Calu3 (cell line): ENCODE measurements around the gene DCHS1. TPM values are rescaled to one million over a fixed set of nuclear protein-coding genes. Genes with fewer than 3 reads are reported as not detected.
A peak's percentile ranks its signal among the peaks of the same experiment; 100 is the strongest.

Experiments used
- BruUV-seq: library from RNA; stranded (reverse); fragments of 400-500 nt; replicated peaks from 2 replicates; lab custom pipeline; 2021; lab: Mats Ljungman, UMichigan
- CTCF ChIA-PET: fragments of 300-600 bp; sonication (Branson Sonifier 250); formaldehyde crosslinking; loops from one replicate; lab custom pipeline; 2022; ENCODE audit warnings: antibody characterized with exemption; lab: Charles Lee
- DNase-seq: peaks from one replicate; pipeline ENCODE4 v3.0.0; 2022
- H3K27ac Mint-ChIP-seq: one replicate; pipeline ENCODE4 v1.8.0; 2022; ENCODE audit warnings: mixed read lengths; ENCODE audit not compliant: unreplicated experiment
- H3K27me3 Mint-ChIP-seq: one replicate; pipeline ENCODE4 v1.8.0; 2022; ENCODE audit warnings: mixed read lengths; ENCODE audit not compliant: unreplicated experiment
- H3K36me3 Mint-ChIP-seq: one replicate; pipeline ENCODE4 v1.8.0; 2022; ENCODE audit warnings: mild to moderate bottlenecking, moderate library complexity, mixed read lengths; ENCODE audit not compliant: insufficient read depth, unreplicated experiment
- H3K4me1 Mint-ChIP-seq: one replicate; pipeline ENCODE4 v1.8.0; 2022; ENCODE audit warnings: mild to moderate bottlenecking, low read depth, mixed read lengths; ENCODE audit not compliant: unreplicated experiment
- H3K4me3 Mint-ChIP-seq: one replicate; pipeline ENCODE4 v1.8.0; 2022; ENCODE audit warnings: mild to moderate bottlenecking, low read depth, moderate library complexity, mixed read lengths; ENCODE audit not compliant: unreplicated experiment
- H3K9me3 Mint-ChIP-seq: one replicate; pipeline ENCODE4 v1.8.0; 2022; ENCODE audit warnings: low read depth, mixed read lengths; ENCODE audit not compliant: unreplicated experiment
- CTCF ChIP-seq: fragments of 200-600 bp; IDR thresholded peaks from one replicate; pipeline ENCODE4 v1.8.0; 2022; ENCODE audit warnings: antibody characterized with exemption; ENCODE audit not compliant: unreplicated experiment
- intact Hi-C: fragments of 100-400 bp; cut with micrococcal nuclease; formaldehyde crosslinking; loops from one replicate; pipeline ENCODE4 v1.10.0; 2022; ENCODE audit not compliant: unreplicated experiment
- total RNA-seq: library from RNA; stranded (reverse); gene quantifications from 2 replicates; pipeline ENCODE4 v1.2.3, GENCODE V29; 2022

The DCHS1 gene
- total RNA-seq, 1 experiment from 2014 or later = 0.02 TPM

- H3K9me3 Mint-ChIP-seq = no peaks in the 10 kb centered on the region
- CTCF ChIA-PET = interaction anchor here (1.2 to 1.4 kb wide), 3 partner anchors 63 to 207 kb away, joined by 3 to 10 read pairs (median 8); partner anchors contain the start of gene MRPL17
- intact Hi-C loops = no loop called here
- H3K4me3 Mint-ChIP-seq = no peak overlapping the region
- DNase-seq = no peak
- no peak overlapping the region for H3K27ac Mint-ChIP-seq
- TF ChIP-seq CTCF = no peak
- no peaks in the 10 kb centered on the region for H3K27me3 Mint-ChIP-seq
- peaks cover 19% of the 10 kb centered on the region for H3K4me1 Mint-ChIP-seq
- BruUV-seq = no TSS peak
- H3K36me3 Mint-ChIP-seq = peaks cover 11% of the 10 kb centered on the region
Observed at GRCh38 chr11:6604790-6605189, 50.8 kb downstream of the DCHS1 start.

GRCh38 chr11:6604081-6604626 lies 51.5 kb downstream of the DCHS1 start:
- peaks cover 17% of the 10 kb centered on the region for H3K4me1 Mint-ChIP-seq
- DNase-seq = peak; percentile 26
- intact Hi-C loops = no loop called here
- no peaks in the 10 kb centered on the region for H3K9me3 Mint-ChIP-seq
- no peak for TF ChIP-seq CTCF
- no peaks in the 10 kb centered on the region for H3K27me3 Mint-ChIP-seq
- CTCF ChIA-PET = interaction anchor here (1.2 to 1.4 kb wide), 3 partner anchors 64 to 206 kb away, joined by 3 to 10 read pairs (median 8); partner anchors contain the start of gene MRPL17
- H3K36me3 Mint-ChIP-seq = peaks cover 11% of the 10 kb centered on the region
- no peak overlapping the region for H3K4me3 Mint-ChIP-seq
- TSS peak; percentile 59 for BruUV-seq
- no peak overlapping the region for H3K27ac Mint-ChIP-seq

GRCh38 chr11:6603287-6604080 lies 52.1 kb downstream of the DCHS1 start, which contains the start of the genes ILK and RRP8:
Gene ILK, plus strand, starts transcription at chr11:6603774. Its CDS starts 498 bp downstream, at chr11:6604272.
Gene RRP8, minus strand, starts transcription at chr11:6603616. Its CDS starts 114 bp downstream, at chr11:6603502.
- Mint-ChIP-seq H3K27me3 (no peaks in the 10 kb centered on the region), H3K4me3 (no peak within 1 kb of the TSS), H3K27ac (no peak within 1 kb of the TSS), H3K9me3 (no peaks in the 10 kb centered on the region), H3K36me3 (peaks cover 11% of the 10 kb centered on the region), H3K4me1 (peaks cover 17% of the 10 kb centered on the region)
- peak; percentile 91 for DNase-seq
- BruUV-seq = no TSS peak
- CTCF ChIA-PET = interaction anchor here (1.3 to 1.4 kb wide), 2 partner anchors 64 to 80 kb away, joined by 8 to 10 read pairs; partner anchors contain the start of gene MRPL17
- intact Hi-C loops = no loop called here
- no peak for TF ChIP-seq CTCF

- Mint-ChIP-seq H3K4me1 (peaks cover 12% of the 10 kb centered on the region), H3K9me3 (no peaks in the 10 kb centered on the region), H3K27ac (no peak overlapping the region), H3K27me3 (no peaks in the 10 kb centered on the region), H3K36me3 (peaks cover 19% of the 10 kb centered on the region), H3K4me3 (no peak overlapping the region)
- no TSS peak for BruUV-seq
- intact Hi-C loops = no loop called here
- CTCF ChIA-PET = no interaction called here
- DNase-seq = no peak
- no peak for TF ChIP-seq CTCF
Observed at GRCh38 chr11:6602096-6602940, 53.3 kb downstream of the DCHS1 start.
